Astrocyte of the spinal cord (primary cell): ENCODE data around the gene ARMH3.

Source experiments
- DNase-seq: peaks from one replicate; pipeline ENCODE4 v3.0.0; 2011; ENCODE audit warnings: low read depth, low spot score
- H3K4me3 ChIP-seq: 2 replicates; pipeline ENCODE4 v1.5.1; 2011; ENCODE audit warnings: low read depth, mild to moderate bottlenecking, low read length, moderate library complexity
- CTCF ChIP-seq: IDR thresholded peaks from 2 replicates; pipeline ENCODE4 v1.5.1; 2012; ENCODE audit warnings: low read depth, mild to moderate bottlenecking, low read length, inconsistent platforms
- in situ Hi-C: cut with HindIII; loops from 2 replicates; pipeline ENCODE4 v1.10.0; 2017; ENCODE audit warnings: low sequenced_read_pairs

Gene ARMH3, protein sequence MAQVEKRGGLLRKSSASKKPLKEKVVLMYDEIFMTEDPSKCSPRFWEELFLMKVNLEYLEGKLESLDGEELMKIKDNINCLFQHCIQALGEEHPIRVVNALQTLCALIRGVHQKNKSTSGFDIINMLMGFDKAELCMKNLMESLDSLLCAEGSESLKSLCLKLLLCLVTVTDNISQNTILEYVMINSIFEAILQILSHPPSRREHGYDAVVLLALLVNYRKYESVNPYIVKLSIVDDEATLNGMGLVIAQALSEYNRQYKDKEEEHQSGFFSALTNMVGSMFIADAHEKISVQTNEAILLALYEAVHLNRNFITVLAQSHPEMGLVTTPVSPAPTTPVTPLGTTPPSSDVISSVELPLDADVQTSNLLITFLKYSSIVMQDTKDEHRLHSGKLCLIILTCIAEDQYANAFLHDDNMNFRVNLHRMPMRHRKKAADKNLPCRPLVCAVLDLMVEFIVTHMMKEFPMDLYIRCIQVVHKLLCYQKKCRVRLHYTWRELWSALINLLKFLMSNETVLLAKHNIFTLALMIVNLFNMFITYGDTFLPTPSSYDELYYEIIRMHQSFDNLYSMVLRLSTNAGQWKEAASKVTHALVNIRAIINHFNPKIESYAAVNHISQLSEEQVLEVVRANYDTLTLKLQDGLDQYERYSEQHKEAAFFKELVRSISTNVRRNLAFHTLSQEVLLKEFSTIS

DNA sequence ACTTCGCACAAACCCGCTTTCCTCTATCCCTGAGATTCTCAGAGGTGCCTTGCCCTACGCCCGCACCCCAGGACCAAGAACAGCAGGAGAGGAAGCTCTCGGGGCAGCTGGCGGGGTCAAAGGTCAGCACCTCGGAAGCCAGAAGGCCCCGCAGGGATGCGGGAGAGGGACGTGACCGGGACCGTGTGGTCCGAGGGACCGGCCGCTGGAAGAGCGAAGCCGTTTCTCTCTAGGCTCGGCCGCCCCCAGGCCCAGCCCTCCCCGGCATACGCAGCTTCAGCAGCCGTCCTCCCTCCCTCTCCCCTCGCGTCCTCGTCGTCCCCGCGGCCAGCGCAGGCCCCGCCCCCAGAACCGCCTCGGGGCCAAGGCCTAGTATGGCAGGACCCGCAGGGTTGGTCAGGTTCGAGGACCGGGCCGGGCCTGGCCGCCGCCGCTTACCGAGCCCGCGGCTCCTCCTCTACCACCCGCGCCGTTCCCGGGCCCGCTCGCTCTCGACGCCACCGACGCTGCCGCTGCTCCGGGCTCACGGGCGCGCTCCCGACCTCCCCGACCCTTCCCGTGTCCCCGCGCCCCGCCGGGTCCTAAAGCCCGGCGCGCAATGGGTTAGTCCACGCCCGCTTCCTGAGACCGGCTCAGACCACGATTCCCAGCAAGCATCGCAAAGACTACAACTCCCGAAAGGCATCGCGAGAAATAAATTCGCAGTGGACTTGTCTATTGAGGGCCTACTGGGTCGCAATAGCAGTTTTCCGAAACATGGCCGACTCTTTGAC lies at the start of gene ARMH3:
Gene ARMH3, minus strand, starts transcription at position 527 of the 773 bp plus-strand sequence. CDS start 16,059 bp downstream, outside the sequence.
- in situ Hi-C loops, result no loop called here

DNA sequence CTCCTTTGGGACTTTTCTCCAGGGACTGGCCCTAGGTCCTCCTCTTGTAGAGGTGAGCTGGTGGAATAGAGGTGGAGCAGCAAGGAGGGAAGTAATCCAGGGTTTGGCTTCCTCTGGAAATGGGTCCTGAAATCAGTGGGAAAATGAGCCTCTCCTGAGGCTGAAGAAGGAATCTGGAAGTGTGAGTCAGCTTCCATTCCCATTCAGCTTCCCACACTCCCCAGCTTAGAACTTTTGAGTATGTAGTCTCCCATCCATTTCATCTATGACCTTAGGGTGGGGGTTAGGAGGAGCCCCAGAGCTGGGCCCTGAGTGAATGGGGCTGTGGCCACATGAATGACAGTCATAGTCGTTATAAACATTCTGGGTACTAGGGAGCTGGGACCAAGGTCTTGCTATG lies 46.4 kb upstream of the ARMH3 start:
- in situ Hi-C loops, result no loop called here

More for the DNA sequence above, at the start of gene ARMH3:
- DNase-seq, result peak; percentile 98
- H3K4me3 ChIP-seq, result peak within 1 kb of the TSS; percentile 93
- TF ChIP-seq CTCF, result no peak

DNA sequence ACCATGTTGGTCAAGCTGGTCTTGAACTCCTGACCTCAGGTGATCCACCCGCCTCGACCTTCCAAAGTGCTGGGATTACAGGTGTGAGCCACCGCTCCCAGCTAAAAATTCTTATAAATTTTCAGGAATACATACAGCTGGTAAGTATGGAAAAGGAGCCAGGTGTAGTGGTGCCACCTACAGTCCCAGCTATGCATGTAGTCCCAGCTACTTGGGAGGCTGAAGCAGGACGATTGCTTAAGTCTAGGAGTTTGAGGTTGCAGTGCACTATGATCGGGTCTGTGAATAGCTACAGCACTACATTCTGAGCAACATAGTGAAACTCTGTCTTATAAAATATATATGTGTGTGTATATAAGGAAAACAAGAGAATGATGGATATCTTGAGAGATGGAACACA lies 45.2 kb upstream of the ARMH3 start:
- TF ChIP-seq CTCF, result no peak
- in situ Hi-C loops, result no loop called here
- H3K4me3 ChIP-seq, result no peak overlapping the region
- DNase-seq, result no peak

More for the DNA sequence above, 46.4 kb upstream of the ARMH3 start:
- no peak overlapping the region for H3K4me3 ChIP-seq
- TF ChIP-seq CTCF, result no peak
- DNase-seq, result no peak

DNA sequence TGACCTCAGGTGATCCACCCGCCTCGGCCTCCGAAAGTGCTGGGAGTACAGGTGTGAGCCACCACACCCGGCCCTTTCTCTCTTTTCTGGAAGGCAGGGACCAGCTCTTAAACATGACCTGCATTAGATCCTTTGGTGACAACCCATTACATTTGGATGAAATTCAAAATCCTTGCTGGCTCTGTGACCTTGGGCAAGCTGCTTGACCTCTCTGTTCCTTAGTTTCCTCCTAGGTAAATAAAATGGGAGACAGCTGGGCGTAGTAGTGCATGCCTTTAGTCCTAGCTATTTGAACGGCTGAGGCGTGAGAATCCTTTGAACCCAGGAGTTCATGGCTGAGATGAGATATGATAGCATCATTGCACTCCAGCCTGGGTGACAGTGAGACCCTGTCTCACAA lies 40.5 kb upstream of the ARMH3 start:
- TF ChIP-seq CTCF, result no peak
- in situ Hi-C loops, result no loop called here
- DNase-seq, result no peak
- H3K4me3 ChIP-seq, result no peak overlapping the region

GRCh38 chr10:102090772-102091171 lies 34.8 kb upstream of the ARMH3 start:
- in situ Hi-C loops, result no loop called here

More at GRCh38 chr10:102090772-102091171, 34.8 kb upstream of the ARMH3 start:
- no peak overlapping the region for H3K4me3 ChIP-seq
- no peak for TF ChIP-seq CTCF
- DNase-seq, result no peak
